Stimulated activated CD4-positive, alpha-beta T cell treated with anti-CD3 and anti-CD28 coated beads, Interleukin-12 subunit alpha, Interleukin-12 subunit beta, amount 100 ng/mL, for 48 hours (primary cell): ENCODE data around the gene PCSK4.
"Not testable (repeated sequence)": the region's sequence is repeated elsewhere in the genome, so short reads cannot be mapped to it uniquely, and the experiment has no call there.

Experiments
- DNase-seq, 3 donors: peaks; one replicate each; pipeline ENCODE4 v3.0.0-alpha.2; 2020; ENCODE audit warnings: low read depth in 2 of 3, low spot score in 1 of 3

The PCSK4 gene

DNA sequence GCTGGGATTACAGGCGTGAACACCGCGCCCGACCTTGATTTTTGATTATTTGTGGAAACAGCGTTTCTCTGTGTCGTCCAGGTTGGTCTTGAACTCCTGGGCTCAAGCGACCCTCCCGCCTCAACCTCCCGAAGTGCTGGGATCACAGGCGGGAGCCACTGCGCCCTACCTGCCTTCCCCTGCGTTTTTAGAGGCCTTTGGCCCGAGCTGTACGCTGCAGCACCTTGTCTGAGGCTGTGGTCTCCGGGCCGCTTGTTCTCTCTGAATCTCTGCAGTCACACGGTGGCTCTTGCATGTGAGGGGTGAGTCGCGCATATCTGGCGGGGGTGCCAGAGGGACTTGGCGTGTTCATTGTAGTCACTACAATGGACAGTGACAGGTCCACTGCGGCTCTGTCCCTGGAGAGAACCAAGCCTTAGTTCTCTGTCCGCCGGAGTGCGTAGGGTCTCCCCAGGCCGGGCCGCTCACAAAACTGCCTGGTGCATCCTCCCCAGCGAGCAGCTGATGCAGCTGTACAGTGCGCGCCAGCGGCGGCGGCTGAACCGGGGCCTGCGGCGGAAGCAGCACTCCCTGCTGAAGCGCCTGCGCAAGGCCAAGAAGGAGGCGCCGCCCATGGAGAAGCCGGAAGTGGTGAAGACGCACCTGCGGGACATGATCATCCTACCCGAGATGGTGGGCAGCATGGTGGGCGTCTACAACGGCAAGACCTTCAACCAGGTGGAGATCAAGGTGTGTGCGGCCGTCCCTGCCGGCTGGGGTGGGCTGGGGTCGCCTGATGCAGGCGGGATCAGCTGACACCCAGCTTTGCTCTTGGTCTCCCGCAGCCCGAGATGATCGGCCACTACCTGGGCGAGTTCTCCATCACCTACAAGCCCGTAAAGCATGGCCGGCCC lies 50.4 kb downstream of the PCSK4 start:
- not testable (repeated sequence) for DNase-seq

DNA sequence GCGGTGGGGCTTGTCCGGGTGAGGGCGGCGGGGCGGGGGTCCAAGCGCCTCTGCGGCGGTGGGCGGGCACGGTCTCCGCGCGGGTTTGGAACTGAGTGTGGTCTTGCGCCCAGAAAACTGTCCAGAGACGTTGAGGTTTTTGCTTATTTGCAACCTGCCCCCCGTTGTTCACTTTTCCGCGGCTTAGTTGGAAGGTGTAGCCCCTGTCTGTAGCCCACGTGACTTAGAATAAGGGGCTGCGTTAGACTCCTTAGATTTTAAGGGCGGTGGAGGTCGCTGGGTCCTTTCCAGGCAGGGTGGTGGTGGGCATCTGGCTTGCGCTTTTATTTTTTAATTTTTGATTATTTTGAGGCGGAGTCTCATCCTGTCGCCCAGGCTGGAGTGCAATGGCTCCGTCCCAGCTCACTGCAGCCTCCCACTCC lies 51.2 kb downstream of the PCSK4 start:
- DNase-seq, result no peak

DNA sequence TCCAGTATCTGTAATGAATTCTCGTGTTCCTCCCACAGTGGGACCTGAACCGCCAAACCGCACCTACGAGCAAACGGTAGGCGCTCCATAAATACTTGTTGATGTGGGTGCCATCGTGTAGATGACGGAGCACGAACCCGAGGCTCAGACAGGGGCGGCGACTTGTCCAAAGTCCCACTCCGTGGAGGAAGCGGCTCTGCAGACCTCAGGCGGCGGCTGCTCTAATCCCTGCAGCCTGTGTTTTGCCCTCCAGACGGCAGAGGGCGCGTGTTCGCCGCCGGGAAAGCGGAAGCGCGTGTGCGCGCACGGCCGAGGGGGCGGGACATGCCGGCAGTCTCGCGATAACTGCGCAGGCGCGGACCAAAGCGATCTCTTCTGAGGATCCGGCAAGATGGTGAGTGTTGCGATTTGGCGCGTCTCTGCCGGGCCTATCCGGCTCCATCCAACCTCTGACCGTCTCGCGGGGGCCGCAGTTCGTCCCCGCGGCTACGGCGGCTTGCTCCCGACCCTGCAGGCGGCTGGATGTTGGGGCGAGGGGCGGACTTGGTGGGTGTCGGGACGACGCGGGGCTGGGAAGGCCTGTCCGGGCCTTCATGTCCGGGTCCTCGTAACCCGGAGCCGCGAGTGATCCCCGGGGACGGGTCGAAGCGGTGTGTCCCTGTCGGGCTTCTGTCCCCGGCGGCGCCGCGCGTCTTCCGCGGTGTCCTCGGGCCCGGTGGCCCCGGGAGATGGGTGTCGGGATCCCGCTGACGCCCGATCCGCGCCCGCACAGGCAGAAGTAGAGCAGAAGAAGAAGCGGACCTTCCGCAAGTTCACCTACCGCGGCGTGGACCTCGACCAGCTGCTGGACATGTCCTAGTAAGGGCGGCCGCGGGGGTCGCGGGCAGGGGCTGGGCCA lies 51.9 kb downstream of the PCSK4 start, which contains the start of gene RPS15:
Gene RPS15, plus strand, starts transcription at position 362 of the 898 bp plus-strand sequence. Its CDS starts 30 bp downstream, at position 392.
- DNase-seq, result peak; percentile 90 to 95 (median 93)

DNA sequence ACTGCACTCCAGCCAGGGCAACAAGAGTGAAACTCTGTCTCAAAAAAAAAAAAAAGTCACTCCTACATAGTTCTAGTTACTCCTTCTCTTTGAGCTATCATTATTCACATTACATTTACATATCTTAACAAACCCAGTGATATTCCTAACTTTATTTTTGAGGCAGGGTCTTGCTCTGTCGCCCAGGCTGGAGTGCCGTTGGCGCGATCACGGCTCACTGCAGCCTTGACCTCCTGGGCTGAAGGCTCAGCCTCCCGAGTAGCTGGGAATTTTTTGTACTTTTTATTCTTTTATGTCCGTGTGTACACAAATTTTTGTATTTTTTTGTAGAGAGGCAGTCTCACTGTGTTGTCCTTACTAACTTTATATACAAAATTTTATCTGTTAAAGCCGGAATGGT lies 52.5 kb downstream of the PCSK4 start:
- no peak for DNase-seq

DNA sequence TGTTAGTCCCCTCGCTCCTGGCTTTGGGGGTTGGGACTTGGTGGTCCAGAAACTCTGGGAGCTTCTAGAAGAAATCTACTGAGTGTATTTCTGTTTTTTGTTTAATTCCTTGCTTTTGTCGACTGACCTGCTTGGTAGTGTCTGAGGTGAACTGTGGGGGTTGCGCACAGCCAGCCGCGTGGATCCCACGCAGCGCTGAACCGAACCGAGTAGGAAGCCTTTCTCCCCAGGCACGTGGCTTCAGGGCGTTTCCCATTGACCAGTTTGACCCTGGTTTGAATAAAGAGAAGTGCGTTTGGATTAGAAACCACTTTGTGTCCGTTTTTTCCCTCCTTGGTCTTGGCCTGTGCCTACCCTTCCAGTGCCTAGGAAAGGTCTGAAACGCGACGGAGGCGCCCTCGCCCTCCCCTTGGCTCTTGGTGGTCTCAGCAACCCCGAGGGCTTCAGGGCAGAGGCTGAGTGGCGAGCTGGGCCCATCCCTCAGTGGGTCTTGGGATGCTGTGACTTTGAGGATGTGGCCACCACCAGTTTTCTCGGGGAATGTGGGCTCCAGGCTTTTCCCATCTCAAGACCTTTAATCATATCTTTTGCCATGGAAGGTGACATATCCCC lies 54.7 kb downstream of the PCSK4 start:
- no peak for DNase-seq

DNA sequence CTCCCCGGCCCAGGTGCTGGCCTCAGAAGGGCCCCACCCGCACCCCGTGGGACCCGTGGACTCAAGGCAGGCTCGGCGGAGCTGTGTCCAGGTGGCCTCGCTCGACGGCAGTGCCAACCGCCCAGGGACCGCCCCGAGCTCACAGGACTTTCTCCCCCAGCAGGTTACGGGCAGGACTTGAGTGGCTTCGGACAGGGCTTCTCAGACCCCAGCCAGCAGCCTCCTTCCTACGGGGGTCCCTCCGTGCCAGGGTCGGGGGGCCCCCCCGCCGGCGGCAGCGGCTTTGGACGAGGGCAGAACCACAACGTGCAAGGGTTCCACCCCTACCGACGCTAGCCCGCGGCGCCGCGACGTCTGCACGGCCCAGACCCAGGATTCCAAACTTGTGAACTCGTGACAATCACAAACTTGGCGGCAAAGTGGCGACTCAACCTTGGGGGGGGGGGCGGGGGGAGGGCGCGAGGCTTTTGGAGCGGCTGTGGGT lies 55.5 kb downstream of the PCSK4 start:
- no peak for DNase-seq

DNA sequence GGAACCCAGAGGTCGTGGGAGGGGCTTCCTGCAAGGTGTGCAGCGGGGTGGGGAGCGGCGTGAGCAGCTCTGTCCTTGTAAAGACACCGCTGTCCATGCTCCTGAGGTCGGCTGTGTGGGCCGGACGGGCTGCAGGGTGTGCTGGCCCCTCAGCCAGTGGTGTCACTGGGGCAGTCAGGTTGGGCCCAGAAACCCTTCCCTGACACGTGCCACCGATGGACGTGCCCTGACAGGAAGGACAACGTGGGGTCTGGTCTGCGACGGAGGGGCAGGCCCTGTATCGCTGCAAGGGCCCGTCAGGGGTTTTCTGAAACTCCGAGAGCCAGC lies 56.1 kb downstream of the PCSK4 start:
- DNase-seq, result no peak

DNA sequence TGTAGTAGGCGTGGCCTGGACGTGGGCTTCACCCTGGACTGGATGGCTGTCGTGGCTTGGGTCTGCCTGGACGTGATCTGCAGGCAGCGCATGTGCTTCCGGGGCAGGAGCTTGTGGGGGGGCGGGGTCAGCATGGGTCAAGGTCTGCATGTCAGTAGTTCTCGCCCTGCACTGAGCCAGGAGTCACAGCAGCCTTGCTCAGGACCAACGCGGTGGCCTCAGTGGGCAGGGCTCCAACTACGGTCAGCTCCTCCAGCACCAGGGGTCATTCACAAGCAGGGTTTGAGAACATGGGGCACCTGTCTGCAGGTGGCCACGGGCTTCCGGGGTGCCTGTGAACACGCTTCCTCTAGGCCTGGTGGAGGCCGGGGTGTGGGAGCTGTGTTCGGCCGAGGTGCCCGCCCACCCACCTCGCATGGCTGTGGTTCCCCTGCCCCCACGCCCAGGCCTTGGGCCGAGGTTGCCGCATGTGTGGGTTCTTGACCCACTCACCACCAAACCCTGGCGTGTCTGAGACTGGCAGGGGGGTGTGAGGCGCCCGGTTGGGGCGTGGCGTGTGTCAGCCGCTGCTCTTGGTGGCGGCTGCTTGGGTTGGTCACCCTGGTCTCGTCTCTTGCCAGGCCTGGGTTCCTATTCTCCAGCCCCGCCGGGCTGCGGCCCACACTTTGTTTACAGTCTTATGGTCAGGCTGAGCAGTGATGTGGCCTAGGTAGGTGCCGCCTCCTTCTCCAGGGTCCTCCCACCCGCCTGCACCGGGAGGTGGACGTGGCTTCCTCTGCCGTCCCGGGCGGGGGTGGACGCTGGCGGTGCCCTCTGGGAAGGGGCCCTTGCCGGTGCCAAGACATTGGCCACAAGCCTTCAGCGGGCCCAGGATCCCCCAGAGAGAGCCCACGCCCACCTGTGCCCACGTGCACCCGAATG lies 56.8 kb downstream of the PCSK4 start:
- DNase-seq, result no peak

DNA sequence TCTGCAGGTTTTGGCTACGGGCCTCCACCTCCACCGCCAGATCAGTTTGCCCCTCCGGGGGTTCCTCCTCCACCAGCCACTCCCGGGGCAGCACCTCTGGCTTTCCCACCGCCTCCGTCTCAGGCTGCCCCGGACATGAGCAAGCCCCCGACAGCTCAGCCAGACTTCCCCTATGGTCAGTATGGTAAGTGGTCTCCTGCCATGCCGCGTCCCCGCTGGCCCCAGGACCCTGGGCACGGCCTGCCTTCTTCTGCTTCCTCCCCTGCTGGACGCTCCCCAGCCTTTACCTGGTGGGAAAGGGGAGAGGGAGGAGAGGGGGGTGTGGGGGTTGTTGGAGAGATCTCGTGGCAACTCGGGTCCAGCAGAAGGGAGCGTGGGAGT lies 57.7 kb downstream of the PCSK4 start:
- DNase-seq, result no peak

DNA sequence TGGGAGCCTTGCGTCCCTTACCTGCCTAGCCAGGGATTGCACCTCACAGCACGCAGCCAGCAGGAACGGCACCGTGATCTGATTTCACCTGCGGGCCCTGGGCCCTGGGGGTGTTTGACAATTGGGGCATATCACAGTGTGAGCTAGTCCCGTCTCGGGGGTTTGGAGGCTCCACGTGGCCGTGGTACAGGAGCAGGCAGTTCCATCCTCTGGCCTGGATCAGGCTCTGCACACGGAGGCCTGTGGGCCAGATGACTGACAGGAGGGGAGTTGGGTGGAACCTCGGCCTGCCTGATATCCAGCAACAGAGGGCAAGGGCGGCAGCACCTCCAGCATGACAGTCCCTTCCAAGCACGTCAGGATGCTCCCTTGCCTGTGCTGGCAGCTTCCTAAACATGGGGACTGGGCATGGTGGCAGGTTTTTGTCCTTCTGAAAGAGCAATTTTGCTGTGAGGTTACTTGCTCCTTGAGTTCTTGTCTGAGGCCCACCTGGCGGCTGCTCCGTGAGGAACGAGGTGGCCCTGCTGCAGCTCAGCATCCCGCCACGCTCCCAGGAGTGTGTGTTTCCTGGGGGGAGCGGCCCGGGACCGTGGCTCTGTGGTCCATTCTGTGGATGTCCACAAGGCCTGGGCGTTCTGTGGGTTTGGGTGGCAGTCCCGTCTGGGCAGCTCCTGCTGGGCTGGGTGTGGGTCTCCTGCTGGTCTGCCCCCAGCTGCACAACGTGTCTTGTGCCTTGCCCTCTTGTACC lies 58.2 kb downstream of the PCSK4 start:
- no peak for DNase-seq
